Dermis blood vessel endothelial cell (primary cell): ENCODE results near the gene CDCP1. TPM values are rescaled to one million over a fixed set of nuclear protein-coding genes. Genes with fewer than 3 reads are reported as not detected.
"Not testable (repeated sequence)": the region's sequence is repeated elsewhere in the genome, so short reads cannot be mapped to it uniquely, and the experiment has no call there.

ENCODE experiments used
- DNase-seq: peaks from one replicate; pipeline ENCODE4 v3.0.0; 2010
- total RNA-seq: library from RNA; depleted of rRNA; stranded (reverse); fragments of >200 nt; gene quantifications from 2 replicates; pipeline ENCODE4 v1.2.3, GENCODE V29; 2014

CDCP1 gene
- total RNA-seq, 1 donor from 2014 or later: 0.17 TPM

GRCh38 chr3:45053805-45054195, 92.4 kb downstream of the CDCP1 start:
- DNase-seq: not testable (repeated sequence)

- DNase-seq: no peak
Measured at GRCh38 chr3:45051685-45052084, 94.5 kb downstream of the CDCP1 start.

- no peak for DNase-seq
Measured at GRCh38 chr3:45049807-45050206, 96.4 kb downstream of the CDCP1 start.

GRCh38 chr3:45048244-45048643, 97.9 kb downstream of the CDCP1 start:
- no peak for DNase-seq

GRCh38 chr3:45043728-45044299, 102.4 kb downstream of the CDCP1 start:
- DNase-seq: peak; percentile 55

GRCh38 chr3:45042162-45042561, 104.0 kb downstream of the CDCP1 start:
- DNase-seq: no peak

GRCh38 chr3:45041666-45042065, 104.5 kb downstream of the CDCP1 start:
- DNase-seq: no peak

GRCh38 chr3:45037720-45038455, 108.3 kb downstream of the CDCP1 start:
- DNase-seq: peak; percentile 97

- no peak for DNase-seq
Measured at GRCh38 chr3:45035441-45036301, 110.5 kb downstream of the CDCP1 start.

- DNase-seq: no peak
Measured at GRCh38 chr3:45034612-45035252, 111.4 kb downstream of the CDCP1 start.

GRCh38 chr3:45033791-45034190, 112.4 kb downstream of the CDCP1 start:
- DNase-seq: no peak

Other genes with a start within 250 kb of the CDCP1 start
- gene ZDHHC3, start 170.2 kb downstream of the CDCP1 start, total RNA-seq: 69.4 and 98.2 TPM in 2 replicates
- 39.1 and 50.4 TPM in 2 replicates for gene EXOSC7, start 170.1 kb downstream of the CDCP1 start, total RNA-seq
- gene CLEC3B, start 120.1 kb downstream of the CDCP1 start, total RNA-seq: 0.88 and 6.3 TPM in 2 replicates
- gene TMEM158, start 79.9 kb upstream of the CDCP1 start, total RNA-seq: 0.85 and 2.7 TPM in 2 replicates
- gene LARS2, start 242.2 kb upstream of the CDCP1 start, total RNA-seq: 28.2 and 30.9 TPM in 2 replicates